ENCODE data around the gene HGFAC. TPM values are rescaled to one million over a fixed set of nuclear protein-coding genes. Genes with fewer than 3 reads are reported as not detected.

Gene HGFAC
- polyA plus RNA-seq, 1 donor, result 1.3 TPM

- no peak overlapping the region for H3K4me3 ChIP-seq (ENCODE audit: low read length)
- peaks cover 4% of the 10 kb centered on the region for H3K9me3 ChIP-seq (ENCODE audit: control insufficient read depth, low read depth, low read length)
- H3K36me3 ChIP-seq (ENCODE audit: control insufficient read depth, insufficient read depth, low read length), result no peaks in the 10 kb centered on the region
- H3K27ac ChIP-seq (ENCODE audit: low read length), result no peak overlapping the region
- no peaks in the 10 kb centered on the region for H3K4me1 ChIP-seq (ENCODE audit: control insufficient read depth, insufficient read depth, low read length)
- H3K27me3 ChIP-seq (ENCODE audit: control insufficient read depth, insufficient read depth, low read length), result peaks cover 9% of the 10 kb centered on the region
- no peak for DNase-seq
- 82% methylated on average over 2 of the region's 31 CpGs for WGBS (ENCODE audit: insufficient coverage, low lambda C conversion rate)
Measured at GRCh38 chr4:3469386-3470243, 27.8 kb downstream of the HGFAC start.

DNA sequence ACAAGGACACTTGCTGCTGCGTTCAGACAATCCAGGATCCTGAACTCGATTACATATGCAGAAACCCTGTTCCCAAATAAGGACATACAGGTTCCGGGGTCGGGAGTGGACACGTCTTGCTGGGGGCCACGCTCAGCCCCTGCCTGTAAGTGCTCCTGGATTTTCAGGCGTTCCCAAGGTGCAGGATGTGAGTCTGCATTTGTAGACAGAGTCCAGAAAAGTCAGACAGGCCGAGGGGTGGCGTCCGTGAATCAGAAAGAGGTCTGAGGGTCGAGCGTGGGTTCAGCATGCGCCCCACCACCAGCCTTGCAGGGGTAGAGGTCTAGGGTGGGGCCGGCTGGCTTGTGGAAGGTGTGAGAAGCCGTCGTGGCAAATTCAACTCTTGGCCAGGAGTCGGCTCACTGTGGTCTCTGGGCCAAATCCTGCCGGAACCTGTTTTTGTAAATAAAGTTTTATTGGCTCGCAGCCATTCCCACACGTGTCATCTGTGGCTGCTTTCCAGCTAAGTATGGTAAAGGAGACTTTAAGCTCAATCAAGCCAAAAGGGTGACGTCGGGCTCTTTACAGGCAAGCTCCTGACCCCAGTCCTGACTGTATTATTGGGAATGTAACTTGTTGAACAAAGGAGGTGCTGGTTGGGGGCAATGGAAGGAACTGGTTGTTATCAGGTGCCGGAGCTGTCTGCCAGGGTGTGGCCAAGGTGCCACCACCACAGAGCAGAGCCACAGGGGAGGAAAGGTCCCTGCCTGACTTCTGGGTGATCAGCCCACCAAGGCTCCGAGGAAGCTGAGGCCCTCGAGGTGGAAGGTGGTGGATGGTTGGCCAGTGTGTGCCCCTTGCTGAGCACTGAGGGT, 28.7 kb downstream of the HGFAC start:
- Histone ChIP-seq H3K36me3 (ENCODE audit: control insufficient read depth, insufficient read depth, low read length) (no peaks in the 10 kb centered on the region), H3K27me3 (ENCODE audit: control insufficient read depth, insufficient read depth, low read length) (peaks cover 12% of the 10 kb centered on the region), H3K27ac (ENCODE audit: low read length) (no peak overlapping the region), H3K9me3 (ENCODE audit: control insufficient read depth, low read depth, low read length) (peaks cover 4% of the 10 kb centered on the region), H3K4me1 (ENCODE audit: control insufficient read depth, insufficient read depth, low read length) (no peaks in the 10 kb centered on the region), H3K4me3 (ENCODE audit: low read length) (no peak overlapping the region)
- DNase-seq, result no peak
- WGBS (ENCODE audit: insufficient coverage, low lambda C conversion rate), result no CpG with 5 or more reads among the region's 25 CpGs

GRCh38 chr4:3471098-3471760, 29.5 kb downstream of the HGFAC start:
- H3K27me3 ChIP-seq (ENCODE audit: control insufficient read depth, insufficient read depth, low read length), result peaks cover 9% of the 10 kb centered on the region
- no peaks in the 10 kb centered on the region for H3K36me3 ChIP-seq (ENCODE audit: control insufficient read depth, insufficient read depth, low read length)
- DNase-seq, result no peak
- no peak overlapping the region for H3K4me3 ChIP-seq (ENCODE audit: low read length)
- no peak overlapping the region for H3K27ac ChIP-seq (ENCODE audit: low read length)
- H3K9me3 ChIP-seq (ENCODE audit: control insufficient read depth, low read depth, low read length), result peaks cover 4% of the 10 kb centered on the region
- H3K4me1 ChIP-seq (ENCODE audit: control insufficient read depth, insufficient read depth, low read length), result no peaks in the 10 kb centered on the region
- WGBS (ENCODE audit: insufficient coverage, low lambda C conversion rate), result no CpG with 5 or more reads among the region's 23 CpGs

- Histone ChIP-seq H3K9me3 (ENCODE audit: control insufficient read depth, low read depth, low read length) (peaks cover 4% of the 10 kb centered on the region), H3K4me1 (ENCODE audit: control insufficient read depth, insufficient read depth, low read length) (no peaks in the 10 kb centered on the region), H3K36me3 (ENCODE audit: control insufficient read depth, insufficient read depth, low read length) (no peaks in the 10 kb centered on the region), H3K27me3 (ENCODE audit: control insufficient read depth, insufficient read depth, low read length) (peaks cover 12% of the 10 kb centered on the region), H3K27ac (ENCODE audit: low read length) (no peak overlapping the region), H3K4me3 (ENCODE audit: low read length) (no peak overlapping the region)
- DNase-seq, result no peak
- WGBS (ENCODE audit: insufficient coverage, low lambda C conversion rate), result 100% methylated on average over 2 of the region's 15 CpGs
Measured at GRCh38 chr4:3471886-3472285, 30.1 kb downstream of the HGFAC start.

- no peak for DNase-seq
- H3K4me3 ChIP-seq (ENCODE audit: low read length), result no peak overlapping the region
- H3K36me3 ChIP-seq (ENCODE audit: control insufficient read depth, insufficient read depth, low read length), result no peaks in the 10 kb centered on the region
- WGBS (ENCODE audit: insufficient coverage, low lambda C conversion rate), result no CpG with 5 or more reads among the region's 27 CpGs
- peaks cover 17% of the 10 kb centered on the region for H3K27me3 ChIP-seq (ENCODE audit: control insufficient read depth, insufficient read depth, low read length)
- H3K4me1 ChIP-seq (ENCODE audit: control insufficient read depth, insufficient read depth, low read length), result no peaks in the 10 kb centered on the region
- H3K9me3 ChIP-seq (ENCODE audit: control insufficient read depth, low read depth, low read length), result peaks cover 4% of the 10 kb centered on the region
- no peak overlapping the region for H3K27ac ChIP-seq (ENCODE audit: low read length)
Measured at GRCh38 chr4:3472411-3473141, 30.8 kb downstream of the HGFAC start.

- WGBS (ENCODE audit: insufficient coverage, low lambda C conversion rate), result no CpG with 5 or more reads among the region's 41 CpGs
- DNase-seq, result no peak
Measured at GRCh38 chr4:3473181-3473950, 31.6 kb downstream of the HGFAC start.

GRCh38 chr4:3473996-3474765, 32.4 kb downstream of the HGFAC start:
- H3K36me3 ChIP-seq (ENCODE audit: control insufficient read depth, insufficient read depth, low read length), result no peaks in the 10 kb centered on the region
- no peak for DNase-seq
- H3K9me3 ChIP-seq (ENCODE audit: control insufficient read depth, low read depth, low read length), result no peaks in the 10 kb centered on the region
- no peak overlapping the region for H3K4me3 ChIP-seq (ENCODE audit: low read length)
- H3K27ac ChIP-seq (ENCODE audit: low read length), result no peak overlapping the region
- H3K27me3 ChIP-seq (ENCODE audit: control insufficient read depth, insufficient read depth, low read length), result peaks cover 29% of the 10 kb centered on the region
- no peaks in the 10 kb centered on the region for H3K4me1 ChIP-seq (ENCODE audit: control insufficient read depth, insufficient read depth, low read length)
- no CpG with 5 or more reads among the region's 13 CpGs for WGBS (ENCODE audit: insufficient coverage, low lambda C conversion rate)

More at GRCh38 chr4:3473181-3473950, 31.6 kb downstream of the HGFAC start:
- Histone ChIP-seq H3K27ac (ENCODE audit: low read length) (no peak overlapping the region), H3K27me3 (ENCODE audit: control insufficient read depth, insufficient read depth, low read length) (peaks cover 21% of the 10 kb centered on the region), H3K4me1 (ENCODE audit: control insufficient read depth, insufficient read depth, low read length) (no peaks in the 10 kb centered on the region), H3K36me3 (ENCODE audit: control insufficient read depth, insufficient read depth, low read length) (no peaks in the 10 kb centered on the region), H3K9me3 (ENCODE audit: control insufficient read depth, low read depth, low read length) (peaks cover 4% of the 10 kb centered on the region), H3K4me3 (ENCODE audit: low read length) (no peak overlapping the region)

GRCh38 chr4:3475041-3475712, 33.4 kb downstream of the HGFAC start:
- no peak overlapping the region for H3K4me3 ChIP-seq (ENCODE audit: low read length)
- no peaks in the 10 kb centered on the region for H3K4me1 ChIP-seq (ENCODE audit: control insufficient read depth, insufficient read depth, low read length)
- H3K9me3 ChIP-seq (ENCODE audit: control insufficient read depth, low read depth, low read length), result no peaks in the 10 kb centered on the region
- DNase-seq, result no peak
- no peaks in the 10 kb centered on the region for H3K36me3 ChIP-seq (ENCODE audit: control insufficient read depth, insufficient read depth, low read length)
- no peak overlapping the region for H3K27ac ChIP-seq (ENCODE audit: low read length)
- H3K27me3 ChIP-seq (ENCODE audit: control insufficient read depth, insufficient read depth, low read length), result peaks cover 27% of the 10 kb centered on the region
- WGBS (ENCODE audit: insufficient coverage, low lambda C conversion rate), result no CpG with 5 or more reads among the region's 15 CpGs

Measured in large intestine (tissue), 3 donors.